Erythroblast (primary cell): ENCODE measurements around the gene MICAL2.

Experiments used
- GATA1 ChIP-seq: IDR thresholded peaks from 2 replicates; pipeline ENCODE4 v1.6.1; 2011; ENCODE audit warnings: low read depth, mild to moderate bottlenecking, control low read depth, low read length, moderate library complexity
- POLR2A ChIP-seq: IDR thresholded peaks from 2 replicates; pipeline ENCODE4 v1.6.1; 2011; ENCODE audit warnings: mild to moderate bottlenecking, low read length

DNA sequence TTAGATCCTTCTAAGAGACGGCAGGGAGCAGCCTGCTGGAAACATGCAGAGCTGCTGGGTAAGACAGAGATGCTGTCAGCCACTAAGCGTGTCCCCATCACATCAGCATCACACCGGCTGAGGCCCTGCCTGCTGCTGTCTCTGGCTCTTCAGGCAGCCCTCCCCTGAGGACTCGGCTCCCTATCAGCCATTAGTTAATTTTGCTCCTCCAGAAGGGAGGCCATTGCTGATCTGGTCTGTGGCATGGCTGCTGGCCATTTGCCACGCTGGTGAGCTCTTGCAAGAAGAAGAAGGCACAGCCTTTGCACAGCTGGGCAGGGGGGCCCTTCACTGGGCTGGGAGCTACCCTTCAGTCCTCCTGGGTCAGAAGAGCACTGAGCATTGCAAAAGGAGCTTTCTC is 135.8 kb downstream of the MICAL2 start:
- TF ChIP-seq POLR2A (no peak), GATA1 (no peak)
